Right forelimb (tissue), 1 donor: Measurements from ENCODE around the gene ATXN7L1.
A peak's percentile ranks its signal among the peaks of the same experiment; 100 is the strongest.

Experiments
- DNase-seq: peaks from one replicate; pipeline ENCODE4 v3.0.0-alpha.2; 2018

The ATXN7L1 gene

DNA sequence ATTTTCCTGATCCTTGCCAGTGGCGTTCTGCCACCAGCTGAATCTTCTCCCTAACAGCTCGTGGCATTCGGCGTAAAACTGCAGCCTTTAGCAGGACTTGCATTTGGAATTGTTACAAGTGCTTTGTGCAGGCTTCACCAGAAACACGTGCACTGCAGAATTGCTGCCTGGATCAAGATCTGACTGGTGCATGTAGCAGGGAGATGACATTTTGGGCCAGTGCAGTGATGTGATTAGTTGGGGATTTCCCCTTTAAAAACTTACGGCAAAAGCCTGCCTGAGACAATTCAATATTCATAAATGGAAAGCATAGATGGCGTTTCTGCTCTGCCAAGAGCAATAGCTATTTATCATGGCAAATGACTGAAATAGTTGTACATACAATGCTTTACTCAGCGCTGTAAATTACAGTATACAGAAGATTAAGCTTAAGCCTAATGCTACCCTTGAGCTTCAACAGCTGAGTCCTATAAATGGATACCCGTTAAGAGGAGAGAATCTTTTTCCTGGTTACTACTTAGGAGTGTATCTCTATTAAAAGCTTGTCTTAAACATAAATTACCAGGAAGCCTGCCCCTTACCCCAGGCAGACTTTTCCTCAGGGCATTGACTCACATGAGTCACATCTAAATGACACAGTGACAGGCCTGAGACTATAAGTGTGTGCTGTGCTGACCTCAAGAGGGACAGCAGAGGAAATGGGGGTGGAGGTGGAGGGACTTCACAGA, 106.3 kb downstream of the ATXN7L1 start:
- DNase-seq = no peak

DNA sequence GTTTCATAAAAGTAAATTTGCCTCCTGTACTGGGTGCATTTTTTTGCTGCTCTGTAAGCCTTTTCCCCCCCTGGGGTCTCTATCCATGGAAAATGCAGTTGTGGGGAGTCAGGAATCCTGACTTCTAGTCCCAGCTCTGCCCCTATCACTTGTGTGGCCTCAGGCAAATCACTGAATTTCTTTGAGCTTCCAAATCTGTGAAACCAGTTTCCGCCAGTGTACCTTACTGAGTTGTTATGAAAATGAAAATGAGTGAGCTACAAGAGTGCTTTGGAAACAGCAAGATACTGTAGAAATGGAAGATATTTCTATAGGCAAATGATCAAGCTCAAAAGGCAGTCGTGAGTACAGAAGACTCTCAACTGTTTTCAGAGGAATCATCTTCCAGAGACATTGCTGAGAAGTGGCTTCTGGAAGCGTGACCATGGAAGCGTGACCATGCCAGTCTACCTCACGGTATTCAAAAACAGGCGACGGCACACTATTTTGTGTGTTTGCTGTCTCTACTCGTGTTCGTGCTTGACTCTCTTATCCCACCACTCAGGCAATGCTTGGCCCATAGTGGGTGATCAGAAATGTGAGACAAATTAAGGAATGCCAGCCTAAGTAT, 107.4 kb downstream of the ATXN7L1 start:
- DNase-seq = no peak

DNA sequence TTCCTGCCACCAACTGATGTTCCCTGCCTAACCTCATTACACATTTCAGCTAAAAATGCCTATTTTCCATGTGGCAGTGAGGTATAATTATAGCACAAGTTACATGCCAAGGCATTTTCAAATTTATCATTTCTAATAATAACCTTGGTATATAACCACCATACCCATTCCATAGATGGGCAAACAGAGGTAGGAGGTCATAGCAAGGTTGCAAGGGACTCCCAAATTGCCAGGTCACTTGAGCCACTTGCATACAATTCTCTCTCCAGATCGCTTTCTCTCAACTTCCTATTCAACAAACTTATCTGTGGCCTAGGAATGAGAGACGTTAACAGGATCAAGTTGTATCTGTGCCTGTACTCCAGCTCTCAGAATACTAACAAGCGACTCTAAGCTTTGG, 108.3 kb downstream of the ATXN7L1 start:
- DNase-seq = no peak

DNA sequence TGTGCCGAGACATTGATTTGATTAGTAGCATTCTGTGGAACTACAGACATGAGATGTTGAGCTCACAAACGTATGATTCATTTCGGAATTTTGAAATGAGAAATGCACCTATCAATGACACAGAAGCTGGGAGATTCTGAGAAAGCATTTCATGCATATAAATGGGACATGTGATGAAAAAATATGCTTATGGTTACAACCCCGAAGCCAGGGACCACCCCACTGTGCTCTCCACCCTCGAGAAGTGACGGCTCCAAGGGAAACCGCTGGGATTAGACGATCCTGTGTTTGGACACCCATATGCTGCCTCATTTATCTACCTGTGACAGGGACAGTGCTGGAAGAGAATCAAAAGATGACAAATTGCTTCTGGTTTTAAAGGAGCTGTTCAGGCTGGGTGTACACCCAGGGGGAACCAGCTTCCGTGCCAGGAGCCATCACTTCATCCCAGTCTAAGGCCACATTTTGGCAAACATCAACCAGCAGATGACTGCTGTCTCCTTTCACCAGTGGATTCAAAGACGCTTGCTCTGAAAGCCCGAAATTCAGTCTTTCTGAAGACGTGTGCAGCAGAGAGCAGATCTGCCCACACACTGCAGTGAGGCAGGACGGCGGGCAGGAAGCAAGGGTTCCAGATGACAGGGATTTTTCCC, 109.9 kb downstream of the ATXN7L1 start:
- no peak for DNase-seq

DNA sequence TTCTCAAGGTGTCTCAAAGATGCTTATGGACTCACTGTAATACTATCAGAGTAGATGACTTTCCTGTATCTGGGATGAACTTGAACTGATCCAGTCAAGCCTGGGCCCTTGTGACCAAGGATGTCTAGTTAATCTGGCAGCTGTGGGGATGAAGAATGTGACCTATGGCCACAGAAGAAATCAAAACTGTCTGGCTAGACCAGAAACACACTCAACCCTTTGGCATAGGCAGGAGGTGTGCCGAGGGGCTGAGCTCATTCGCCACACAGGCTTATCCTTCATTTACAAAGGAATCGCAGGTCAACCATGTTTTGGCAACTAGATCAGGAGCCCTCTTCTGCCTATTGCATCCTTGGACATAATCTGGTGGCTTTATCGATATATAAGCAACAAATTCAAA, 110.6 kb downstream of the ATXN7L1 start:
- DNase-seq = no peak

DNA sequence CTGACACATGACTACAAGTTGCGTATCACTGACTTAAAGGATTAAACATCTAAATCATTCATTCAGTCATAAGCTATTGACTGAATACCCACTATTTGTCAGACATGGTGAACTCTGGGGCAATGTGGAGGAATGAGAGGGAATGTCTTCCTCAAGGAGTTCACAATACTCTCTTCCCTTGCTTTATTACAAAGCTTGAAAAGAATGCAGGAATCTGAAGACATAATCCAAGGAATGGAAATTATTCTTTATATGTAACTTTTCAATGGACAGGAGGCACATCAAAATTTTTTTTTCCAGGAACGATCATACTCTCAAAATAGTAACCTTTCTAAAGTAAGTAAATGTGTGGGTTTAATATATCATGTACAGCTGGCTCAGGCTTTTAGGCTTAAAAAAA, 111.9 kb downstream of the ATXN7L1 start:
- DNase-seq = no peak

DNA sequence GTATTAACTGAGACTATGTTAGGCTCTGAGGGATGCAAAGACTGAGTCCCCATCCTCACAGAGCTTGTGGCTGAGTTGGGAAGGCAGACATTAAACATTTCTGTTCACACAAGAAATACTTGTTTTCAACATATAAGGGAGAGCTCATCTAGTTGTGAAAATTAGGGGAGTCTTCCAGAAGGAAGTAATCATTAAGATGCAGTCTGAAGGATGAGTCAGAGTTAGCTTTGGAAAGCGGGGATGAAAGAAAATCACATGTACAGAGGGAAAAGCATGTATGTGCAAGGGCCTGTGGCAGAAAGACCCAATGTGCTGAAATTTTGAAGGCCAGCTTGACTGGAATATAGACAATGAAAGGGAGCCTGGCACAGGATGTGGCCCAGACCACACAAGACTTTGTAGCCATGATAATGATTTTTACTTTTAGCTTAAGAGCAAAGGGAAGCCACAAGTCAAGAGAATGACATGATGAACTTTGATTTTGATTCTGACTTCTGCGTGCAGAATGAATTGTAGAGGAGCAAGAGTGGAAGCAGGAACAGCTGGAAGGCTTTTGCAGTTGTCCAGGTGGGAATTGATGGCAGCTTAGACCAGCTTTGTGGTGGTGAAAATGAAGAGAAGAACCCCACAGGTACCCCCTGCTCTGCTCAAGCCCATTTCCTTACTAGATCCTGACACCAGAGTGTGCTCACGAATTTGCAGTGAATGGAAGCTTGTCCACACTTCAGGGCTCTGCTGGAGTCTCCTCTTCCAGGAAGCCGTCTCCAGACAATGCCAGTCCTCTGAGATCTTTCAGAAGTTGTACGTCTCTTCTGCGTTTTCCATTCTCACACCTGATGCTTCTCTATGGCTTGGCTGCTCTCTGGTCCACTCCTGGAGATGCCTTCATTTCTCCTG, 115.6 kb downstream of the ATXN7L1 start:
- no peak for DNase-seq

DNA sequence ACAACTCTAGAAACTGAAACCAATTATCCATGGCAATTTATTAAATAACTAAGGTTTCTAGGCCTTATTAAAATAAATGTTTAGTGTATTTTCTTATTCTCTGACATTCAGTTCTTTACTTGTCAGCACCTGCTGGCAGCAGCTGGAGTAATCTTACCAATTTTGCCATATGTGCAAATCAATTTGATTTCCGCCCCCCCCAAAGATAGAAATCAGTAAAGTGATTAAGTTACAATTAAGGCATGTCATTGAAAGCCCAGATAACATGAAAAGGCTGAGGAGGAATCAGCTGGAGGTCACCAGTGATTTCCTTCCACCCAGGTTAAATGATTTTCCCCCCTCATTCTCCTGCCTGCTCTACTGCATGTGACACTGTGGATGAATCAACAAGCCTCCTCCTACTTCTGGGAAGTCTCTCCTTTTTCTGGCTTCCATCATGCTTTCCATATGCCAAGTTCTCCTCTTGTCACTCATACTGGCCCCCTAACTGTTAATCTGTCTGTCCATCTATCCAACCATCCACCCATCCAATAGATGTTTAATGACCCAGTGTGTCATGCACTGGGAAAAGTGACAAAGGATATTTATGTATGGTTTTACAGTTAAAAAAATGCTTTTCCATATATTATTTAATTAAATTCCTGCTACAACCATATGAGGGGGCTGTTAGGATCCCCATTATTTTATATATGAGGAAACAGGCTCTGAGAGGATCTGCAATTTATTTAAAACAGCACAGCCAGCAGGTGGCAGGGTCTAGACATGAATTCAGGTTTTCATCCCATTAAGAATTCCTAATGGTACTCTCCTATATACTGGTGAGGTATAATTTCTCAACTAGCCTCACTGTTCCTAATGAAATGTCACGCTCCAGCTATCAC, 116.5 kb downstream of the ATXN7L1 start:
- DNase-seq = peak; percentile 58

DNA sequence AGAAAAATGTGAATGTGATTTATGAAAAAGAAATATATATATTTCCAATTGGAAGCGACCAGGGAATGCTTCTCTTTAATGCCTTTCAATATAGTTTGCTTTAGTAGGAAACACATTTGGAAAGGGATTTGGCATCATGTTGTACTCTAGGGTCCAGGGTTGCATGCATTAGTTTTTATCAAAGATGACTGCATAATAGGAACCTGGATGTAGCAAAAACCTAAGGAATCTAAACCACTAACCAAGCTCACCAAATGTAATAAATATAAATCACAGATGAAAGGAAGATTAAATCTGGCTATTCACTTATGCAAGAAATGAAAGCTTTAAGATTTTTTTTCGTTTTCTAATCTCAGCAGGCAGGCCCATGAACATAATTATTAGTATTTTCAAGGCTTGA, 120.0 kb downstream of the ATXN7L1 start:
- no peak for DNase-seq

DNA sequence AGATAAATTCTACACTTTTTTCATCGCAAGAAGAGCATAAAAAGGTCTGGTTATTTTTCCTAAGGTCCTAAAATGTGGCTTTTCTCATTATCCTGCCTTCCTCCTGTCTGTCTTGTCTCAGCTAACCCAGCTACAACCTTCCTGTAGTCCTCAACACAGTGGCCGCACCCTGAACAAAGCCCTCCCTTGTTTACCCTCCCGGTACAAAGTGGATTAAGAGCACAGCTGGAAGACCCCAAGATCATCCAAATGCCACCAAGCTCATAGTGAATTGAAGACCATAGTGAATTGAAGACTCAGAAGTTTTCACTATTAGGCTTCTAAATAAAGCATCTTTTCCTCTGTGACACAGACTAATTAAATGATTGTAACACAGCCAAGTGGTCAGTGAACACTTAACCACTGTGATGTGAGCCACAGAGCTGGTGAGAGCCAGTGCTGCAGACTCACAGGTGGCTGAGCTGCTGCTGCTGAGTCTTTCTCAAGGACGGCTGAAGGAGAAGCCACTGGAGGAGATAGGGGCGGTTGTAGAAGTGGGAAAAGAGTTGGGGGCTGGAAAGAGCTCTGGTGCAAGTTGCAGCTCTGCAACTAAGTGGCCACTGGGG, 123.6 kb downstream of the ATXN7L1 start:
- no peak for DNase-seq

DNA sequence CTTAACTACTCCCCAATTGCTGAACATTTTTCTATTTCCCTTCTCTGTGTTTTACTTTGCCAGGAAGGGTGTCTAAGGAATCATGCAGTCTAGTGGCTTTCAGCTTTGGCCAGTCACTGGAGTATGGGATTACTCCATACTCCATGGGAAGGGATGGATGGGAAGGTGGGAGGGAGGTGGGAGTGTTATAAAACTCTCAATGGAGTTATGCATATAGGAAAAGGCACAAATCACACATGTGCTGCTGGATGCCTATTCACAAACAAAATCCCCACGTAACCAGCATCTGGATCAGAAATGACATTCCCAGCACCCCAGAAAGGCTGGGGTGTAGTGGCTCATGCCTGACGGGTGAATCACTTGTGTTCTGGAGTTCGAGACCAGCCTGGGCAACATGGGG, 125.3 kb downstream of the ATXN7L1 start:
- DNase-seq = no peak

DNA sequence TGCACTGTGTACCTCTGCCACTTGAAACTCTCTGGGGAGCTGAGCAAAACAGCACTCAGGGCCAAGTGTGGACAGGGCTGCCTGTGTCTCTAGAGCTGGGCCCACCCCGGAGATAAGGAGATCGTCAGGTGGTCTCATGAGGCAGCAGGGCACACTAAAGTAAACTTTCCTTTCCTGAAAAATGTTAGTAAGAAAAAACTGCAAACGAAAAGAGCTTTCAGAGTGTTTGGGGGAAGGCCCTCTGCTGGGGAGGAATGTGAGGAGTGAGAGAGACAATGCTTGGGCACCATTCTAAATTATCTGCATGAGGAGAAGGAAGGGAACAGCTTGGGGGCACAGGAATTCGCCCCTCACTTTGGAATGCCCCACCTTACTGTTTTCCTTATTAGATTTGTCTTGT, 127.7 kb downstream of the ATXN7L1 start:
- no peak for DNase-seq

DNA sequence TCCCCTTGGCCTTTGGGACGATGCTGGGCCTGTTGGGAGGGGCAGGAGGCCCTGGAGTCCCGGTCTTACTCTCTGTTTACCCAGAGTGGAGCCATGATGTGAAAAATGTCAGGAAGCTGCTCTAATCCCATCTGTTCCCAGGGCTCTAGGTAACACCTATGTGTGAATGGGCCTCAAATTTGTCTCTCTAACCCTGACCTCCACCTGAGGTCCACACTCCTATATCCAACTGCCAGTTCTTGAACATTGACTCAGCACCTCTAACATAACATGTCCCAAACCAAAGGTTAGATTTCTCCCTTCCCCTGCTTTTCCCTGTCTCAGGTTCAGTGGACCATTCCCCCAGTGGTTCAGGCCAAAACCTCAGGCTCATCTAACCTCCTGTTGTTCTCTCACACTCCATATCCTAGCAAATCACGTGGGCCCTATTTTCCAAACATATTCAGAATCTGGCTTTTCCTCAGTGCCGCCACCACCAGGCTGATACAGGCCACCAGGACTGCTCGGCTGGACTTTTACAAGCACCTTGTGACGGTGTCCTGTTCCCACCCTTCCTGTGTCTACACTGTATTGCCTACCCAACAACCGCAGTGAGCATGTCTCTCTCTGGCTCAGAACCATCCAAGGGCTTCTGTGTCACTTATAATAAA, 130.6 kb downstream of the ATXN7L1 start:
- no peak for DNase-seq

DNA sequence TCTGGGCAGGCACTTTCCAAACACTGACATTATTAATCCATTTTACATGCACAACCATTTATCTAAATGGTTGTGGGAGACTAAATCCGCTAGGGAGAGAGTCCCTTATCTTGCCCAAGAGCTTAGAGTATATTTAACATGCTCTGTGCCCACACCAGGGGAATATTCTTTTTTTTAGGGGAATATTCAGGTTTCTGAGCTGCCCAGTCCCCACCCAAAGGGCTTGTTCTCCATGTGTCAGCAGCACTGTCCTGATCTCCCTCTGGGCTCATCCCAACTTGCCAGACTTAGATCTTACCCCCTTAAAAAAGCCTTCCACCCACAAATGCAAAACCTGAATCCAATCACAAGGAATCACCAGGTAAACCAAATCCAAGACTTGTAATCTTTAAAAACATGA, 132.1 kb downstream of the ATXN7L1 start:
- no peak for DNase-seq

DNA sequence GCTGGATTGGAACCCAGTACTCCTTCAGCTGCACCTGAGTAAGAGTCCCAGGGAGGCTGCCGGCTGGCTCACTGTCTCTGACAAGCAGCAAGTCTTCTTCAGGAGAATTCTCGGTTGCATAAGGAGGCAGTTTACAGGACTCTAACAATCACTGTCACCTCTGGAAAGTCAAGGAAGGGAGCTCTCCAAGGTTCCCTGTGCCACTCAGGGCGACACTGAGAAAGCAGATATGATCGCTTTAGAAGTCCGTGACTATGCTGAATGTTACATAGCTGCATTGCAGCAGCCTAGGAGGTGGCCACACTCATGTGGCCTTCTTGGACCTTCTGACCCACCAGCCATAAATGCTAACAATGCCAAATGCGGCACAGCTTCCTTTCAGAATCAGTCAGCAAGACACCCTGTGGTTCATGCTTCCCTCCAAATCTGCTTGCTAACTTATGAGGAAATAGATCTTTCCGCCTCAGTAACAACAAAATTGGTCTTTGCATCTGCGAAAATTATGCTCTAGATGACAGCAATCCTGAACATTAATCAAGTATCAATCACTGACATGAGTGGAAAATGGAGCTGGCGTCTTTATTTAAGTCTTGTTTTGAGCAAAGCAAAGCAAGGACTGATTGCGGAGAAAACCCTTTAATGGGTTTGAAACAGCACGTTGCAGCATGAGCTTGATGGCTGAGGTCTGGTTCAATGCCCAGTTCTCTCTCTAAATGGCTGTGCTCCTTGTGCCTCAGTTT, 132.9 kb downstream of the ATXN7L1 start:
- no peak for DNase-seq

DNA sequence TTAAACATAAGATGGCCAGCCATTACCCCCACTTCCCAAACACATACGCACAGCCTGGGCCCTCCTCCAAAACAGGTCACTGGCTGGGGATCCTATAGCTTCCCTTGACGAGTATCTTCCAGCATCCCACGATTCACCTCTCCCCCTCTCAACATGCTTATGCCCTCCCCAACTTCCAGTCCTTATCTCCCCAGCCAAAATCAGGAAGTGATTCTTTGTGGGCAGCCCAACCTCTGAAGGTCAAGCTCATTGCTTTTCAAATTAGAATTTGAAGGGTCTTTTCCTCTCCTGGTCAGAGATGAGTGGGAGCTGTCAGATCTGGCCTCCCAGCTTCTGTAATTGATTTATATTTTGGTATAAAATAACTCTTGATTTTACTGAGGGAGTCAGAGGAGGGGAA, 133.6 kb downstream of the ATXN7L1 start:
- DNase-seq = no peak

DNA sequence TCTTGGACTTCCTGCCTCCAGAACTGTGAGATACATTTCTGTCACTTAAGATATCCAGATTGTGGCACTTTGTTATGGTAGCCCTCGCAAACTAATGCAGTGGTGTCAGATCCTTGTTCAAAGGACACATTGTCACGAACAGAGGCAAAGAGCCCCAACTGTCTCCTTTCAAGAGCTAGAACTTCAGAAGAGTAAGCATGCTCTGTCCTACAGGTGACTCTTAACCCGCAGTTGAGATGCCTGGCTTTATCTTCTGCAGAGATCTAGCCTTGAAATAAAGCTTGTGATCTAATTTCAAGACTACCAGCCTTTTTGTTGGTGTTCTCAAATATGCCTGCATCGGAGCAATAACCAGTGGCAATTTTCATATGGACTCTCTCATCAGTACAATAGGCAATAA, 134.4 kb downstream of the ATXN7L1 start:
- DNase-seq = no peak

DNA sequence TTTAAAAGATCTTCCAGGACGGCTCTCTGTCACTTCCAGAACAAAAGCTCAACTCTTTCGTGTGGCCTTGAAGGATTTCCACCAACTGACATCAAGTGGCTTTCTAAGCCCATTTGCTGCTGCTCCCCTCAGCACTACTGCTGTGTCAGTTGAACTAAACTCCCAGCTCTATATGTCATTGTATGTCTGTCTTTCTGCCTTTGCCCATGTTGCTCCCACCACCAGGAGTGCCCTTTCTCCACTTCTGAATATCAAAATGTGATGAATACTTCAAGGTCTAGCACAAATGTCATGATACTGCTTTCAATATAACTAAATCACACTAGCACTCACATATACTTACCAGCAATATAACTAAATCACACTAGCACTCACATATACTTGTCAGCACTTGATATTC, 138.3 kb downstream of the ATXN7L1 start:
- no peak for DNase-seq

DNA sequence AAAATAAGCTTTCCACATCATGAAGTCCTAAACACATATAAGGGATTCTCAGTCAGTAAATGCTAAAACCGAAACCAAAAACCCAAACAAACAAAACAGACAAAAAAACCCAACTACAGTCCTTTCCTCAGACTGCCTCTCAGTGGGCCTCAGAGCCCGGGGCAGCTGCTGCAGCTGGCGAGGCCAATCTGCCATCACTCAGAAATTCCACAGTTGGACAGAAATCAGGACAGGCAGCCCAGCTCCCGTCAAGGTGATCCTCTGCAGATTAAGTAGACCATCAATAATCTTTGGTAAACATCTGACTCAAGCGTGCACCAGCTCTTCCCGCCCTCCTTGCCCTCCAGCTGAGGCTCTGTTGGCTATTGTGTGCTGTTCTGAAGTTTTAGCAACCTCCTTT, 142.2 kb downstream of the ATXN7L1 start:
- DNase-seq = no peak

DNA sequence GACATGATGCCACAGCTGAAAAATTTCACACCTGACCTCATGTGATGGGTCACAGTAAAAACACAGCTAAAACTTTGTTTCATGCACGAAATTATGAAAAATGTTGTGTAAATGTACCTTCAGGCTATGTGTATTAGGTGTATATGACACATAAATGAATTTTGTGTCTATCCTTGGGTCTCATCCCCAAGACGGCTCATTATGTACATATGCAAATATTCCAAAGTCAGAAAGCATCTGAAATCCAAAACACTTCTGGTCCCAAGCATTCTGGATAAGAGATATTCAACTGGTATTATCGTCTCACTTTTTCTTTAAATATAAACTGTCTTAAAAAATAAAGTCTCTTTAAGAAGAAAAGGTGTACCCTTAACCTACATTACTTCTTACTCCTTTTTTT, 145.4 kb downstream of the ATXN7L1 start:
- no peak for DNase-seq

DNA sequence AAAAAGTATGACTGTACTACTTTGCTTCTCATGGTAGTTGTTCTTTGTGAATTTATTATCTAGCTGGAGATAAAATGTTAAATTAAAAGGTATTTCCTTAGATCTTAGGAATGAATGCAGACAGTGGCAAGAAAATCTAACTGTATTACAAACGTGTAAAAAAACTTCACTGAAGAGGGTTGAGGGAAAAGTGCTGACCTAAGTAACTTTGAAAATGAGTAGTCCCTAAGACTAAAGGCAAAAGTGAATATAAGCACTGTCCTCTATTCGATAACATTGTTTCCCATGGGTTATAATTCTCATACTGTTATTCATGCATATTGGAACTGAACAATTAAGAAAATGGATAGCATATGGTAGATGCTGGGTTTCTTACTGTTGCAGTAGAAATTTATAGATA, 148.4 kb downstream of the ATXN7L1 start:
- DNase-seq = no peak
